ENCODE results near the gene PANK2.
"Not testable (repeated sequence)": the region's sequence is repeated elsewhere in the genome, so short reads cannot be mapped to it uniquely, and the experiment has no call there.

PANK2 gene

DNA sequence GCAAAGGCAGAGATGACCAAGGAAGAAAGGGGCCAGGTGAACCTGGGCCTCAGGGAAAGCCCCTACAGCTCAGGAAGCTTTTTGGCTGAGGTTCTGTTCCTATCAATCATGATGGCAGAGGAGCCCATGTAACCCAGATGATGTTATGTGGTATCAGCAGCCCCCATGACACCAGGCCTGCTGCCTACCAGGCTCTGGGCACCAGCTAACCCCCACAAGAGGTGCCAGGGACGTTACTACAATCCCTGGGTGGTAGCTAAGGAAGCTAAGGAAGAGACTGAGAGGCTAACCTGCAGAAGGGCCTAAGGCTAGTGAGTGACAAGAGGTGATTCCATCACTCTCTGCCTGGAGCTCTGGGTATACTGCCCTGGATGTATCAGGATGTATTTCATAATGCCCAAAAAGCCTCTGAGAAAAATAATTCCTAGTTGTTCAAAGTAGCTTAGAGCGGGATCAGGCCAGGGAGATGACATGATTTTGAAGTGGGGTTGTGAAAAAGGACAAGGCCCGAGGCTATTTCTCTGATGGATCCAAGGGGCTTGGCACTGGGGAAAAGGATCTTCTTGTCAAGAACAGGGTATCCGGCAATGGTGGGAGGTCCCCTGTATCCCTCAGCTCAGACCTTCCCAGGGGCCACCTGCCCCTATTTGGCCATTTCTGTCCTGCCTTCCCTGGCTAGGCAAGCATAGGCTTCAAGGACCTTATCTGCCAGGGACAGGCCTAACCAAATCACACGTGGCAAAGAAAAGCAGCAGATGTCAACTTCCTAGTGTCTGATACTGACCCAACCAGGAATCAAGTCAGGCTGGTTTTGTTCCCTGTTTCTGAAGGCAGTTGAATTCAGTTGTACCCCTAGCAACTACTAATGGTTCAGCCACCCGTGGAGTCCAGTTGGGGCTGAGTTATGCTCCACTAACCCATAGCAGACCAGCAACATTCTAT is 41.3 kb downstream of the PANK2 start:
- no peak for DNase-seq

DNA sequence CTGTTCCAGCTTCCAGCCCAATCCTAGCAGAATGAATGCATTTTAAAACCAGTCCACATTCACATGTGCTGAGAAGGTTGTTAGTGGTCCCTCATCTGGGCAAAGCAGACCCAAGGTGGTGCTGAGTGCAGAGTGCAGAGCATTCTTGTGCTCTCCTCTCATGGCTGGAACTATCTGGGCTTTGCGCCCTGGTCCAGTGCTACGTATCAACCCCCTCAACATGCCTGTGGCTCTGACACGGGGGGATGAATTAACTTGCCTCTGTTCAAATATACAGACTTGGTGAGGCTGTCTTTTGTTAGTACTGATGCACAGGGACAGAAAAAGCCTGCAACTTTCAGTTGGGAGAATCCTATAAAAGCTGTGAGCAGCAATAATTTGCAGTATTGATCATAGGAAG is 42.5 kb downstream of the PANK2 start:
- no peak for DNase-seq

DNA sequence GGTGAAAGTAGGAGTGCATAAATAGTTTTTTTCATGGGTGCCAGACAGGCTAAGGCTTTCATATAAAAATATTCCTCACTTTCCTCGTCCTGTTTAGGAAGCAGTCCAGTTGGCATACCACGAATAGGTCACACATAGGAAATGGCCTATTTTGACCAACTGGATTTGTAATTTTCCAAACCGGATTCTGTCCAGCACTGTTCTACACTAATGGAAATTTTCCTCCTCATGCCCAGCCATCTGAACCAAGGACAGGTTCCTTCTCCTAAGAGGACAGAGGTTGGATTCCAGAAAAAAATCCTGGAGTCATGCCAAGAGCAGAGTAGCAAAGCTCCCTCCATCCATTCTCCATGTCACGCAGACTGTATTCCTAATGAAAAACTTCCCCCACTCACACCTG is 43.1 kb downstream of the PANK2 start:
- no peak for DNase-seq

DNA sequence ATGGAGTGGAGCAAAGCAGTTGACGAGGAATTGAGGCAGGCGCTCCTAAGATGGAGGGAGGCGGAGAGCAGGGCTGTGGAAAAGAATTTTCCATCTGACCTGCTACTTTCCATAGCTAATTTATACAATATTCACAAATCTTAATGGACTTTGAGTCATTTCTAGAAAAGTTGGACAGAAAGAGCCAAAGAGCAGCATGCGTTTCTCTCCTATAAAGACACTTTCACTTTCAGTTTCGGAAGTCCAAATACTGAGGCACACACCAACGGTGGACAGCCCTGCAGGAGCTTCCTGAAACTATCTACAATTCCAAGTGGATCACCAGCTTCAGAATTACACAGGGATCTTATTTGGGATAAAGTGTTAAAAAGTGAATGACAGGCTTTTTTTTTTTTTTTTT is 43.5 kb downstream of the PANK2 start:
- DNase-seq = no peak

DNA sequence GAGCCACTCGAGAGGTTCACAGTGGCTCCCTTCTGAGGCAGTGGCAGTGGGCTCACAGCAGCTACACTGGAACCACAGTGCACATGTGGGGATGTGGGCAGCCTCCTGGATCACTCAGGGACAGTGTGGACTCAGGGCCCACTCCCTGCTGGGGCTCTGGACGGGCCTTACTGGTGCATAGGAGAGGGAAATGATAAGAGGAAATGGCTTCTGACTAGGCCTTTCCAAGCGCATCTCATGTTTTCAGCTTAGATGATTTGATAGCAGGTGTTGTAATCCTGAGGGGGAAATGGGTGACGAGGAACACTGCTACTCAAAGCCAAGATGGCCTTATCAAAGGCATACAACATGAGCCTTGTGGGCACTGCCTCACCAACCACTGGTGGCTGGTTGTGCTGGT is 44.0 kb downstream of the PANK2 start:
- DNase-seq = no peak

DNA sequence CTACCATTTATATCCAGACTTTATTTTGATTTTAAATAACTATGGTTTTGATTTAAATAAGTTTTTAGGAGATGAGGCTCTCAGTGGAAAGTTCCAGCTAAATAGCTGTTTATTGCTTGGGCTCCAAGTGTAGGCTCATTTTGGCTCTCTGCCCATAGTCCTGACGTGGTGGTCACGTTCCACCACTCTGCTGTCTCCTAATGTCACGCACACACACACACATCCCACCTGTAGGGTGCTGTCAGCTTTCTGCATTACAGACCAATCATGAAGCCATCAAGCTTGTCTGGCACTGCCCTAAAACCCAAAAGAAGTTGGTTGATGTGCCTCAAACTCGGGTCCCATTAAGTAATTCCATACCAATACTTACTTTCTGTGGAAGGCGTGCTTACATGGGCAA is 45.4 kb downstream of the PANK2 start:
- DNase-seq = no peak

DNA sequence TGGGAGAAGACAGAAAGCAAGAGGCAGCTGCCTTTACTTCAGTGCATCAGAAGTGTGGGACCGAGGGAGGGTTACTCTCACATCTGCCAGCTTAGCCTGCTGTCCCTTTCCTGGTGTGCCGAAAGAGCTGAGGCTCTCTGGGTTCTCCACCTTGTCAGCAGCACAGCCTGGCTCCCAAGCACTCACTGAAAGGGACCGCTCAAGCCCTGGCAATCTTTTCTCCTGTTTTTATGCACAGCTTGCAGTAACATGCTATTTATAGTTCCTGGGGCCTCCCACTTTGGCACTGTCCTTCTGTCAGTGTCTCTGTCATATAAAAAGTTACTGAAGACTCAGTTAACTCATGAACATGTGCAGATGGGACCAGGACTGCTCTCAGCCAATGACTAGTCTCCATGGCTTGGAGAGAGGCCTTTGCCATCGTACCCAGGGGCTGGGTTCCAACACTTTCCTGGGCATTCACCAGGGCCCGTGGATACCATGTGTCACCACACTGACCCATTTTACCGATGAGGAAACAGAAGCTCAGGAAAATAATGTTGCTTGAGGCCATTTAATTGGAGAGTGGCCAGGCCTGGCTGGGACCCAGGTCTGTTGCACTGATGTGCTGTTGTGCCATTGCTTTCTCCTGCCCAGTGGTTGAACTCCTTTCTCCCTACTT is 46.2 kb downstream of the PANK2 start:
- peak; percentile 36 for DNase-seq

DNA sequence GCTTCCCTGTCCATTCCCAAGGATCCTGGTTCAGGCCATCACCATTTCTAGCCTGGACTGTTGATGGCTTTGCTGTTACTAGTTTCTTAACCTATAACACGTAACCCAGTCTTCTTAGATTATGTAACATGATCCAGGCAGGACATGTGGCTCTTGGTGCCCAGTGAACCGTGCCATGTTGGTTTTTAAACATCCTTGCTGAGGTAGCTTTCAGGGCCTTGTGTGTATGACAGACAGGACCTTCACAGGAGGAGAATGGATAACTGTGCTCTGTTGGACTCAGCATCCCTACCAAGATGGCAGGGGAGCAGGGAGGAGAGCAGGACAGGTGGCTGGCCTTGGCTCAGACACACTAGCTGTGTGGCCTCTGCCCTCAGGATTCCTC is 46.8 kb downstream of the PANK2 start:
- no peak for DNase-seq

DNA sequence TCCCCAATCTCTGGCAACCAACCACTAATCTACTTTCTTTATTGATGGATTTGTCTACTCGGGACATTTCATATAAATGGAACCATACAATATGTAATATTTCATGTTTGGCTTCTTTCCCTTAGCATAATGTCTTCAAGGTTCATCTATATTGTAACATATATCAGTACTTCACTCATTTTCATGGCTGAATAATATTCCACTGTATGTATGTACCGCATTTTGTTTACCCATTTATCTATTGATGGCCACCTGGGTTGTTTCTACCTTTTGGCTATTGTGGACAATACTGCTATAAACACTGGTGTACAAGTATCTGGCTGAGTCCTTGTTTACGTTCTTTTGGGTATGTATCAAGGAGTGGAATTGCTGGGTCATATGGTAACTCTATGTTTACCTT is 48.4 kb downstream of the PANK2 start:
- no peak for DNase-seq

DNA sequence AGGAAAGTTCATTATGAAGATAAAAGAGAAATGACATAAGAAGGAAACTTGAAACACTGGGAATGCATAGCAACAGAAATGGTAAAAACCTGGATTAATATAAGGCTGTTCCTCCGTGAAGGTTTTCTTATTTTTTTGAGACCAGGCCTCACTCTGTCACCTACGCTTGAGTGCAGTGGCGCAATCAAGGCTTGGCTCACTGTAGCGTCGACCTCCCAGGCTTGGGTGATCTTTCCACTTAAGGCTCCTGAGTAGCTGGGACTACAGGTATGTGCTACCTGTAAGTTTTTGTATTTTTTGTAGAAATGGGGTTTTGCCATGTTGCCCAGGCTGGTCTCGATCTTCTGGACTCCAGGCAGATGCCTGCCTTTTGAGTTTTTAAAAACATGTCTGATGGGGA is 51.7 kb downstream of the PANK2 start:
- DNase-seq = no peak

DNA sequence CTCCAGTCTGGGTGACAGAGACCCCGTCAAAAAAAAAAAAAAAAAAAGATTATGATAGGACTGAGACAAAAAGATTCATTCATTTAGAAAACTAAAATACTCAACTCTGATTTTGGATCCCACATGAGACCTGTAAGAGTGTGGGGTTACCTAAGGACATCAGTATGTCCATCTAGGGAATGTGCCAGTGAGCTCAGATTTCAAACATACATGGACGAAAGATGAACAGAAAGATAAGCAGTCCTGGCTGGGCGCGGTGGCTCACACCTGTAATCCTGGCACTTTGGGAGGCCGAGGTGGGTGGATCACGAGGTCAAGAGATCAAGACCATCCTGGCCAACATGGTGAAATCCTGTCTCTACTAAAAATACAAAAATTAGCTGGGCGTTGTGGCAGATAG is 57.5 kb downstream of the PANK2 start:
- DNase-seq = not testable (repeated sequence)

DNA sequence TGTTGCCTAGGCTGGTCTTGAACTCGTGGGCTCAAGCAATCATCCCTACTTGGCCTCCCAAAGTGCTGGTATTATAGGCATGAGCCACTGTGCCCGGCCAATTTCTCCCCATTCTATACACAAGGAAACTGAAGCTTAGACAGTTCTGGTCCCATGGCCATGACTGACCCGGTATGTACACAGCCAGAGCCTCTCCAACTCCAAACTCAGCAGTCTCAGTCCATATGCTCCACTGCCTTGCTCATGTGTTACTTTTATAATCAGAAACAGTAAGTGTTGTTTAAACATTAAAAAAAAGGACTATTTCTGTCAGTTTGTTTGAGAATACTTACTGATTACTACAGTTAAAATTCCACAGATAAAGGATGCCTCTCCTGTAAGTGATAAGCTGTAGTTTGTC is 75.5 kb downstream of the PANK2 start:
- no peak for DNase-seq

DNA sequence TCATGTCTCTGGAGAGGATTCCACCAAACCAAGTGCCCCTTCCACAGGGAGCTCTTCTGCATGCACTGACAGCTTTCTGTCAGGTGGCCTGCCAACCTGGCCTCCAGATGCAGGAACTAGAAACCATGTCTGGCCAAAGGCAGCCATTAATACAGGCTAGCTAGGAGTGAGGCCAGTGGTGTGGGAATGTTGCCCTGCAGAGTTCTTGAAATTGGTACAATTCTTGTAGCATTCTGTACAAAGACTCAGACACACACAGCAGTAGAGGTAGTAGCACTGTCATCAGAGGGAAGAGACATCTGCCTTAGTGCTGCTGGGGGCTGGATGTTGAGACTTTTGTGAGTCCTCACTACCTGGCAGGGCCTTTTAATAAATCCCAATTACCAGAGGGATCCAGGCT is 77.4 kb downstream of the PANK2 start:
- DNase-seq = no peak

DNA sequence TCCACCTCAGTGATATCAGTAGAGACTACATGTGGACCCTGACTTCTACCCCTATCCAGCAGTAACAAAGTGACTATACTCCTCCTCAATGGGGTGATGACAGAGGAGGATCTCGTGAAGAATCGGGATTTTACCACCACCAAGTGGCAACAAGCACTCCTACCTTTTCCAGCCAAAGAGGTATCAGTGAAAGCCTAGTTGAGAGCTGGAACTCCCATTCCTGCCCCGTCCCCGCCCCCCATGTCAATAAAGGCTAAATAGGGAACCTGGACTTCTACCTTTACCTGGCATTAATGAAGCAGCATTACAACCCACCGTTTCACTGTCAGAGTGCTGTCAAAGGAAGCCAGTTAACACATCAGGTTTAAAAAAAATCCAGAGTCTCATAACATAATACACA is 80.8 kb downstream of the PANK2 start:
- no peak for DNase-seq

DNA sequence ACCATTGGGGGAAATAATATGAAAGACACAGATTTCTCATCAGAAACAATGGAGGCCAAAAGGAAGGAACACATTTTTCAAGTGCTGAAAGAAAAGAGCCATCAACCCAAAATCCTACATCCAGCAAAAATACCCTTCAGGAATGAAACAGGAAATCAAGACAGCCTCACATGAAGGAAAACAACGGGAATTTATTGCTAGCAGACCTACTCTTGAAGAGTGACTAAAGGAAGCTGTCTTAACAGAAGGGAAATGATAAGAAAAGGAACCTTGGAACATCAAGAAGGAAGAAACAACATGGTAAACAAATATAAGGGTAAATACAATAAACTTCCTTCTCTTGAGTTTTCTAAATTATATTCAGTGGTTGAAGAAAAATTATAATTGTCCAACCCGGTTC is 82.0 kb downstream of the PANK2 start:
- no peak for DNase-seq

DNA sequence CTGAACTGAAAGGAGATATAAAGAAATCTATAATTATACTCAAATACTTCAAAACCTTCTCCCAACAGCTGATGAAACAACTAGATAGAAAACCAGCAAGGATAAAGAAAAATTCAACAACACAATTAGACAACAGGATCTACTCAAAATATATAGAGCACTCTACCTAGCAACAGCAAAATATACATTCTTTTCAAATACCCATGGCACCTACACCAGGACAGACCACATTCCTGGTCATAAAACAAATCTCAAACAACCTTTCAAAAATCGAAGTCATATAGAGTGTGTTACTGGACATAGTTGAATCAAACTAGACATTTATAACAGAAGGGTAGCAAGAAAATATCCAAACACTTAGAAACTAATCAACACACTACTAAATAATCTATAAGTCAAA is 83.0 kb downstream of the PANK2 start:
- no peak for DNase-seq

DNA sequence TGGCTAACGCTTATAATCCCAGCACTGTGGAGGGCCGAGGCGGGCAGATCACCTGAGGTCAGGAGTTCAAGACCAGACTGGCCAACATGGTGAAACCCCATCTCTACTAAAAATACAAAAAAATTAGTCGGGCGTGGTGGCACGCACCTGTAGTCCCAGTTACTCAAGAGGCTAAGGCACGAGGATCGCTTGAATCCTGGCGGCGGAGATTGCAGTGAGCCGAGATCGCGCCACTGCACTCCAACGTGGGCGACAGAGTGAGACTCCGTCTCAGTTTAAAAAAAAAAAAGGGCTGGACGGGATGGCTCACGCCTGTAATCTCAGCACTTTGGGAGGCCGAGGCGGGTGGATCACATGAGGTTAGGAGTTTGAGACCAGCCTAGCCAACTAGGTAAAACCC is 83.4 kb downstream of the PANK2 start:
- not testable (repeated sequence) for DNase-seq

DNA sequence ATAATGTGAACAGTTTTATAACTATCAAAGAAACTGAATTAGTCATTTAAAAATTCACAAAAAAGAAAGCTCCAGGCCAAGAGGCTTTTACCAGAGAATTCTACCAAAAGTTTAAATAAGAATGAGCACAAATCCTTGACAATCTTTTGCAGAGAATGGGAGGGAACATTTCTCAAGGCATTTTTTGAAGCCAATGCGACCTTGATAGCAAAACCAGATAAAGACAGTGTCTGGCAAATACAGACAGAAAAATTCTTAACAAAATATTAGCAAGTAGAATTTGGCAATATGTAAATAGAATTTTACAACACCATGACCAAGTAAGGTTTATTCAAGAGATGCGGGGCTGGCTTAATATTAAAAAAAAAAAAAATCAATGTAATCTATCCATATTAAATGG is 84.5 kb downstream of the PANK2 start:
- no peak for DNase-seq

DNA sequence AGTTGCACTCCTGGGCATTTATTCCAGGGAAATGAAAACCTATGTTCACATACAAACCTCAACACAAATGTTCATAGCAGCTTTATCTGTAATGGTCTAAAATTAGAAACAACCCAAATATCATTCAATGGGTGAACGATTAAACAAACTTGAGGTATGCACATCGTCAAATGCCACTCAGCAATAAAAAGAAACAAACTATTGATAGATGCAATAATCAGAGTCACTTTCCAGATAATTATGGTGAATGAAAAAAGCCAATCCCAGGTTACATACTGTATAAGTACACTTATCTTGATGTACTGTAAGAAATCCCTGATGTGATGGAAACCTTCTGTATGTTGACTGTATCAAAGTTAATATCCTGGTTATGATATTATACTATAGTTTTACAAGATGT is 87.3 kb downstream of the PANK2 start:
- DNase-seq = no peak
